Measurements from ENCODE around the gene TSPAN32. TPM values are rescaled to one million over a fixed set of nuclear protein-coding genes. Genes with fewer than 3 reads are reported as not detected.
"Not testable (repeated sequence)": the region's sequence is repeated elsewhere in the genome, so short reads cannot be mapped to it uniquely, and the experiment has no call there.

The TSPAN32 gene
- total RNA-seq, 1 donor from 2014 or later, result not detected

GRCh38 chr11:2348986-2349385 lies 47.2 kb downstream of the TSPAN32 start:
- DNase-seq (ENCODE audit: low read depth), result no peak
- no peak for TF ChIP-seq CTCF (conservative IDR thresholded peaks at IDR 0.05; ENCODE audit: low read depth, low read length)
- no peak overlapping the region for H3K4me3 ChIP-seq (ENCODE audit: low read depth, low read length)

- no peak for DNase-seq (ENCODE audit: low read depth)
- no peak for TF ChIP-seq CTCF (conservative IDR thresholded peaks at IDR 0.05; ENCODE audit: low read depth, low read length)
- H3K4me3 ChIP-seq (ENCODE audit: low read depth, low read length), result no peak overlapping the region
These were observed 49.9 kb downstream of the TSPAN32 start for GRCh38 chr11:2351701-2352100.

GRCh38 chr11:2352420-2352819 lies 50.6 kb downstream of the TSPAN32 start:
- DNase-seq (ENCODE audit: low read depth), result no peak
- no peak for TF ChIP-seq CTCF (conservative IDR thresholded peaks at IDR 0.05; ENCODE audit: low read depth, low read length)
- H3K4me3 ChIP-seq (ENCODE audit: low read depth, low read length), result no peak overlapping the region

- TF ChIP-seq CTCF (conservative IDR thresholded peaks at IDR 0.05; ENCODE audit: low read depth, low read length), result no peak
- no peak overlapping the region for H3K4me3 ChIP-seq (ENCODE audit: low read depth, low read length)
- DNase-seq (ENCODE audit: low read depth), result no peak
These were observed 53.3 kb downstream of the TSPAN32 start for GRCh38 chr11:2355000-2355644.

- H3K4me3 ChIP-seq (ENCODE audit: low read depth, low read length), result no peak overlapping the region
- DNase-seq (ENCODE audit: low read depth), result no peak
- no peak for TF ChIP-seq CTCF (conservative IDR thresholded peaks at IDR 0.05; ENCODE audit: low read depth, low read length)
These were observed 55.4 kb downstream of the TSPAN32 start for GRCh38 chr11:2357246-2357645.

- not testable (repeated sequence) for DNase-seq (ENCODE audit: low read depth); H3K4me3 ChIP-seq (ENCODE audit: low read depth, low read length)
These were observed 55.8 kb downstream of the TSPAN32 start for GRCh38 chr11:2357651-2358050.

- no peak overlapping the region for H3K4me3 ChIP-seq (ENCODE audit: low read depth, low read length)
- DNase-seq (ENCODE audit: low read depth), result no peak
- no peak for TF ChIP-seq CTCF (conservative IDR thresholded peaks at IDR 0.05; ENCODE audit: low read depth, low read length)
These were observed 57.1 kb downstream of the TSPAN32 start for GRCh38 chr11:2358754-2359442.

Data from epithelial cell of proximal tubule (primary cell).